Testis (tissue), 3 donors: Measurements from ENCODE around the gene OLFML3. TPM values are rescaled to one million over a fixed set of nuclear protein-coding genes. Genes with fewer than 3 reads are reported as not detected.
"Not testable (repeated sequence)": the region's sequence is repeated elsewhere in the genome, so short reads cannot be mapped to it uniquely, and the experiment has no call there.

Source experiments
- DNase-seq: peaks from one replicate; pipeline ENCODE4 v3.0.0-alpha.2; 2019
- H3K27ac ChIP-seq, 2 donors: fragments of 200-600 bp; sonication (generic); one replicate each; pipeline ENCODE4 v1.5.1; 2019
- H3K27me3 ChIP-seq: fragments of 200-600 bp; sonication (generic); one replicate; pipeline ENCODE4 v1.5.1; 2019
- H3K36me3 ChIP-seq: fragments of 200-600 bp; sonication (generic); one replicate; pipeline ENCODE4 v1.5.1; 2017; ENCODE audit warnings: low read depth; ENCODE audit errors: missing control alignments
- H3K4me1 ChIP-seq: fragments of 200-600 bp; sonication (generic); one replicate; pipeline ENCODE4 v1.5.1; 2019
- H3K4me3 ChIP-seq, 2 donors: fragments of 200-600 bp; sonication (generic); one replicate each; pipeline ENCODE4 v1.5.1; 2017 to 2019
- H3K9me3 ChIP-seq: fragments of 200-600 bp; sonication (generic); one replicate; pipeline ENCODE4 v1.5.1; 2017
- CTCF ChIP-seq, 3 experiments: fragments of 450-650 bp in 2 of 3; fragments of 200-600 bp in 1 of 3; sonication (generic) in 1 of 3; IDR thresholded peaks; one replicate each; pipeline ENCODE4 v1.5.1; 2016 to 2019; ENCODE audit warnings: antibody characterized with exemption in 3 of 3, mild to moderate bottlenecking in 2 of 3, moderate library complexity in 1 of 3
- POLR2A ChIP-seq: fragments of 450-650 bp; IDR thresholded peaks from one replicate; pipeline ENCODE4 v1.6.1; 2017; ENCODE audit warnings: antibody characterized with exemption, mild to moderate bottlenecking, moderate library complexity
- WGBS, 2 donors: methylation state at CpG; one replicate each; pipeline ENCODE4 v1.1.5; 2018; 5-methylcytosine and 5-hydroxymethylcytosine counted together
- intact Hi-C: fragments of 100-400 bp; cut with DNase I; formaldehyde crosslinking; loops from one replicate; pipeline ENCODE4 v1.15.1; 2023; ENCODE audit warnings: low total_unique reads
- polyA plus RNA-seq: library from polyadenylated mRNA; stranded (reverse); fragments of 350-450 nt; fragmentation: Illumina TruSeq; extraction: RNeasy Lipid Tissue Mini Kit (QIAGEN cat#74804); gene quantifications from one replicate; pipeline ENCODE4 v1.2.3, GENCODE V29; 2014; ENCODE audit warnings: low read depth, low replicate concordance; ENCODE audit not compliant: insufficient read depth
- total RNA-seq, 2 donors: library from RNA; depleted of rRNA; stranded (reverse); fragments of >200 nt; gene quantifications; one replicate each; pipeline ENCODE4 v1.2.3, GENCODE V29; 2016

OLFML3 gene
- total and polyA plus RNA-seq, 3 donors from 2014 or later: 4.6 to 51.7 (median 8.5) TPM

- H3K4me1 ChIP-seq: no peaks in the 10 kb centered on the region
- no peak for DNase-seq
- H3K9me3 ChIP-seq: no peaks in the 10 kb centered on the region
- no peaks in the 10 kb centered on the region for H3K36me3 ChIP-seq
- H3K27me3 ChIP-seq: no peaks in the 10 kb centered on the region
- no peak overlapping the region for H3K27ac ChIP-seq
- WGBS, 2 donors: 81 to 91% methylated on average over 2 of the region's 2 CpGs
- no peak for TF ChIP-seq POLR2A
- TF ChIP-seq CTCF (IDR thresholded peaks at IDR 0.05): no peak
- intact Hi-C loops: no loop called here
- H3K4me3 ChIP-seq: no peak overlapping the region
Measured at GRCh38 chr1:114015075-114015474, 35.8 kb downstream of the OLFML3 start.

- WGBS, 2 donors: 94 to 95% methylated on average over 3 of the region's 3 CpGs
- H3K9me3 ChIP-seq, intact Hi-C loops, H3K27me3 ChIP-seq, H3K4me3 ChIP-seq, H3K36me3 ChIP-seq, DNase-seq, H3K4me1 ChIP-seq, H3K27ac ChIP-seq: not testable (repeated sequence)
Measured at GRCh38 chr1:114019724-114020123, 40.5 kb downstream of the OLFML3 start.

- Histone ChIP-seq H3K4me3 (no peak overlapping the region), H3K4me1 (no peaks in the 10 kb centered on the region), H3K27ac (no peak overlapping the region), H3K36me3 (no peaks in the 10 kb centered on the region), H3K9me3 (no peaks in the 10 kb centered on the region), H3K27me3 (no peaks in the 10 kb centered on the region)
- TF ChIP-seq CTCF (IDR thresholded peaks at IDR 0.05): no peak
- TF ChIP-seq POLR2A: no peak
- 46 to 78% methylated on average over 4 of the region's 4 CpGs for WGBS, 2 donors
- no peak for DNase-seq
- intact Hi-C loops: no loop called here
Measured at GRCh38 chr1:114021665-114022099, 42.4 kb downstream of the OLFML3 start.

- H3K36me3 ChIP-seq: no peaks in the 10 kb centered on the region
- H3K27ac ChIP-seq: no peak overlapping the region
- H3K4me3 ChIP-seq: no peak overlapping the region
- no peaks in the 10 kb centered on the region for H3K9me3 ChIP-seq
- intact Hi-C loops: no loop called here
- TF ChIP-seq CTCF (IDR thresholded peaks at IDR 0.05): no peak
- TF ChIP-seq POLR2A: no peak
- H3K4me1 ChIP-seq: no peaks in the 10 kb centered on the region
- DNase-seq: no peak
- 91 to 95% methylated on average over 2 of the region's 2 CpGs for WGBS, 2 donors
- no peaks in the 10 kb centered on the region for H3K27me3 ChIP-seq
Measured at GRCh38 chr1:114022877-114023276, 43.6 kb downstream of the OLFML3 start.

GRCh38 chr1:114023377-114023776 lies 44.1 kb downstream of the OLFML3 start:
- intact Hi-C loops: no loop called here
- Histone ChIP-seq H3K4me3 (no peak overlapping the region), H3K36me3 (no peaks in the 10 kb centered on the region), H3K9me3 (no peaks in the 10 kb centered on the region), H3K4me1 (no peaks in the 10 kb centered on the region), H3K27me3 (no peaks in the 10 kb centered on the region), H3K27ac (no peak overlapping the region)
- WGBS, 2 donors: 82 to 88% methylated on average over 6 of the region's 6 CpGs
- TF ChIP-seq CTCF (IDR thresholded peaks at IDR 0.05): no peak
- DNase-seq: no peak
